8988T (cell line): ENCODE measurements around the gene MAF.
A peak's percentile ranks its signal among the peaks of the same experiment; 100 is the strongest.

Source experiments
- DNase-seq: peaks from one replicate; pipeline ENCODE4 v3.0.0; 2011

The MAF gene

GRCh38 chr16:79600638-79601091, at the start of gene MAF:
TSS of gene MAF (minus strand) at chr16:79600737. CDS start at chr16:79599902, 835 bp downstream.
- peak; percentile 93 for DNase-seq

GRCh38 chr16:79648826-79649225, 48.3 kb upstream of the MAF start:
- no peak for DNase-seq

- no peak for DNase-seq
These were observed 47.0 kb upstream of the MAF start for GRCh38 chr16:79647586-79647985.

- no peak for DNase-seq
These were observed 45.2 kb upstream of the MAF start for GRCh38 chr16:79645701-79646100.

- no peak for DNase-seq
These were observed 44.6 kb upstream of the MAF start for GRCh38 chr16:79644971-79645667.

GRCh38 chr16:79642652-79643051, 42.1 kb upstream of the MAF start:
- no peak for DNase-seq

GRCh38 chr16:79640513-79641360, 40.2 kb upstream of the MAF start:
- no peak for DNase-seq

GRCh38 chr16:79639576-79640311, 39.2 kb upstream of the MAF start:
- no peak for DNase-seq

- DNase-seq, result no peak
These were observed 37.8 kb upstream of the MAF start for GRCh38 chr16:79638386-79638785.

GRCh38 chr16:79635488-79635887, 35.0 kb upstream of the MAF start:
- no peak for DNase-seq

GRCh38 chr16:79634298-79634697, 33.8 kb upstream of the MAF start:
- no peak for DNase-seq

- DNase-seq, result no peak
These were observed 31.8 kb upstream of the MAF start for GRCh38 chr16:79632289-79632688.

GRCh38 chr16:79628988-79629387, 28.5 kb upstream of the MAF start:
- no peak for DNase-seq

GRCh38 chr16:79628501-79628975, 28.0 kb upstream of the MAF start:
- no peak for DNase-seq

- DNase-seq, result no peak
These were observed 26.6 kb upstream of the MAF start for GRCh38 chr16:79627092-79627491.

GRCh38 chr16:79625738-79626137, 25.2 kb upstream of the MAF start:
- no peak for DNase-seq

- no peak for DNase-seq
These were observed 23.3 kb upstream of the MAF start for GRCh38 chr16:79623824-79624223.

GRCh38 chr16:79623062-79623461, 22.5 kb upstream of the MAF start:
- DNase-seq, result no peak

GRCh38 chr16:79621027-79621426, 20.5 kb upstream of the MAF start:
- no peak for DNase-seq

GRCh38 chr16:79618692-79619050, 18.1 kb upstream of the MAF start:
- DNase-seq, result no peak

- DNase-seq, result no peak
These were observed 17.6 kb upstream of the MAF start for GRCh38 chr16:79618041-79618691.

- DNase-seq, result no peak
These were observed 12.5 kb upstream of the MAF start for GRCh38 chr16:79613009-79613408.

GRCh38 chr16:79612207-79612606, 11.7 kb upstream of the MAF start:
- no peak for DNase-seq
